GM23338 (cell line): ENCODE data around the gene LIME1. TPM values are rescaled to one million over a fixed set of nuclear protein-coding genes. Genes with fewer than 3 reads are reported as not detected.

Experiments used
- ATAC-seq: fragments of 200-7000 bp; cut with Tn5 transposase; 3 replicates; pipeline ENCODE4 v1.9.1; 2020
- DNase-seq: peaks from one replicate; pipeline ENCODE4 v3.0.0-alpha.2; 2015; ENCODE audit warnings: low spot score
- H2AFZ ChIP-seq: fragments of 200-600 bp; sonication (generic); 2 replicates; pipeline ENCODE4 v1.8.0; 2016; ENCODE audit warnings: antibody characterized with exemption, mild to moderate bottlenecking, moderate library complexity
- H3F3A ChIP-seq: fragments of 200-600 bp; sonication (generic); replicated peaks from 2 replicates; pipeline ENCODE4 v1.8.0; 2017; ENCODE audit warnings: antibody characterized with exemption, mixed run types, low read depth
- H3K27ac ChIP-seq: fragments of 200-600 bp; sonication (generic); 2 replicates; pipeline ENCODE4 v1.6.1; 2016; ENCODE audit warnings: low read depth
- H3K27me3 ChIP-seq: fragments of 200-600 bp; sonication (generic); 2 replicates; pipeline ENCODE4 v1.8.0; 2016; ENCODE audit warnings: mild to moderate bottlenecking, mixed run types, moderate library complexity; ENCODE audit not compliant: insufficient read depth
- H3K36me3 ChIP-seq: fragments of 200-600 bp; sonication (generic); 2 replicates; pipeline ENCODE4 v1.8.0; 2016; ENCODE audit warnings: mild to moderate bottlenecking; ENCODE audit not compliant: insufficient read depth
- H3K4me1 ChIP-seq: fragments of 200-600 bp; sonication (generic); 2 replicates; pipeline ENCODE4 v1.8.0; 2016; ENCODE audit warnings: mild to moderate bottlenecking, moderate library complexity; ENCODE audit not compliant: insufficient read depth
- H3K4me2 ChIP-seq: fragments of 200-600 bp; sonication (generic); 2 replicates; pipeline ENCODE4 v1.7.1; 2017; ENCODE audit warnings: mixed run types
- H3K4me3 ChIP-seq: fragments of 200-600 bp; sonication (generic); 2 replicates; pipeline ENCODE4 v1.6.1; 2016; ENCODE audit warnings: mixed run types
- H3K79me2 ChIP-seq: fragments of 200-600 bp; sonication (generic); replicated peaks from 2 replicates; pipeline ENCODE4 v1.8.0; 2017; ENCODE audit warnings: mild to moderate bottlenecking; ENCODE audit not compliant: insufficient read depth
- H3K9me2 ChIP-seq: fragments of 200-600 bp; sonication (generic); 2 replicates; pipeline ENCODE4 v1.8.0; 2017; ENCODE audit not compliant: insufficient read depth
- H4K20me1 ChIP-seq: fragments of 200-600 bp; sonication (generic); replicated peaks from 2 replicates; pipeline ENCODE4 v1.8.0; 2017; ENCODE audit warnings: mild to moderate bottlenecking; ENCODE audit not compliant: insufficient read depth
- H3K27ac Mint-ChIP-seq: 2 replicates; pipeline ENCODE4 v1.8.0; 2020; ENCODE audit warnings: inconsistent platforms, mild to moderate bottlenecking, moderate library complexity, mixed read lengths
- H3K27me3 Mint-ChIP-seq: 3 replicates; pipeline ENCODE4 v1.8.0; 2022; ENCODE audit warnings: low read depth, mild to moderate bottlenecking, moderate library complexity, mixed read lengths, inconsistent platforms; ENCODE audit not compliant: insufficient read depth, poor library complexity
- H3K36me3 Mint-ChIP-seq: 3 replicates; pipeline ENCODE4 v1.8.0; 2021; ENCODE audit warnings: low read depth, mild to moderate bottlenecking, inconsistent platforms, moderate library complexity, mixed read lengths
- H3K4me1 Mint-ChIP-seq: 3 replicates; pipeline ENCODE4 v1.8.0; 2020; ENCODE audit warnings: mild to moderate bottlenecking, inconsistent platforms, mixed read lengths
- H3K4me3 Mint-ChIP-seq: 3 replicates; pipeline ENCODE4 v1.8.0; 2021; ENCODE audit warnings: moderate library complexity, mild to moderate bottlenecking, inconsistent platforms, mixed read lengths
- H3K9me3 Mint-ChIP-seq: 3 replicates; pipeline ENCODE4 v1.8.0; 2020; ENCODE audit warnings: moderate library complexity, mild to moderate bottlenecking, inconsistent platforms, mixed read lengths
- CREB1 ChIP-seq: fragments of 250-450 bp; sonication (Bioruptor Pico); IDR thresholded peaks from 2 replicates; pipeline ENCODE4 v1.5.0; 2020; ENCODE audit warnings: low read depth, mild to moderate bottlenecking, moderate library complexity
- EZH2 ChIP-seq: fragments of 200-600 bp; sonication (generic); IDR thresholded peaks from one replicate; pipeline ENCODE4 v1.8.0; 2017; ENCODE audit warnings: antibody characterized with exemption, mild to moderate bottlenecking, low read depth; ENCODE audit not compliant: unreplicated experiment
- NANOG ChIP-seq: IDR thresholded peaks from 2 replicates; pipeline ENCODE4 v1.6.1; 2016; ENCODE audit warnings: antibody characterized with exemption, borderline replicate concordance
- POLR2AphosphoS5 ChIP-seq: IDR thresholded peaks from 2 replicates; pipeline ENCODE4 v1.6.1; 2016; ENCODE audit warnings: antibody characterized with exemption, low read depth
- ZNF114 ChIP-seq: fragments of 250-450 bp; sonication (Bioruptor Pico); IDR thresholded peaks from 2 replicates; pipeline ENCODE4 v1.5.0; 2020; ENCODE audit warnings: mild to moderate bottlenecking, moderate library complexity
- ZNF331 ChIP-seq: fragments of 250-450 bp; sonication (Bioruptor Pico); IDR thresholded peaks from 2 replicates; pipeline ENCODE4 v1.5.0; 2020; ENCODE audit warnings: low read depth, mild to moderate bottlenecking, moderate library complexity
- polyA plus RNA-seq: library from polyadenylated mRNA; unstranded; fragments of >200 nt; fragmentation: Nextera tagmentation; extraction: Ambion mirVana; gene quantifications from 2 replicates; pipeline ENCODE4 v1.2.1, GENCODE V29; 2016
- total RNA-seq: library from RNA; depleted of rRNA; stranded (reverse); fragments of >200 nt; shearing (Covaris generic); gene quantifications from 2 replicates; pipeline ENCODE4 v1.2.3, GENCODE V29; 2014
- TF ChIP-seq, protein P1 (sequence below), 2 experiments: fragments of 200-600 bp in 1 of 2; sonication (generic) in 1 of 2; conservative IDR thresholded peaks; 2 replicates each; pipeline versions ENCODE4 v1.5.1 to v1.6.1; 2016 to 2017; ENCODE audit warnings: antibody characterized with exemption in 2 of 2, low read depth in 2 of 2, mild to moderate bottlenecking in 2 of 2, moderate library complexity in 1 of 2
- TF ChIP-seq, protein P2 (sequence below): fragments of 250-450 bp; sonication (Bioruptor Pico); IDR thresholded peaks from 2 replicates; pipeline ENCODE4 v1.5.0; 2020; ENCODE audit warnings: mild to moderate bottlenecking, moderate library complexity

The LIME1 gene
- total and polyA plus RNA-seq, 2 experiments from 2014 or later = 4.7 to 12.2 TPM

DNA sequence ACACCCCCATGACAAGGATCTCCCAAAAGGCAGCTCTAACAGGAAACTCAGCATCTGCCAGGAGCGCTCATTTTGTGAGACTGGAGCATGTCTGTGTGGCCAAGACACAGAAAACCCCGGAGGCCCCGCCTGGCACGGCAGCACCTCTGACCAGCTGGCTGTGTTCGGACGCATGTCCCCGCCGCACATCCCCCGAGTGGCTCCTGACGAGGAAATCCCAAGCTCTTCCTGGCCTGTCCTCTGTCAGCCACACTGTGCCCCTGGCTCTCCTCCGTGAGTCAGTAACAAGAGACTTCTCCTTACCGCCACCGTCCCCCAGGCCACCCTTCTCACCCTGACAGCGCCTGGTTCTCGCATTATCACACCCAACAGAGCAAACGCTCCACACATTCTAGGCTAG, 17.5 kb downstream of the LIME1 start:
- Mint-ChIP-seq H3K27me3 (peaks cover 5% of the 10 kb centered on the region), H3K4me1 (peaks cover 13% of the 10 kb centered on the region), H3K27ac (no peak overlapping the region), H3K4me3 (no peak overlapping the region), H3K9me3 (no peaks in the 10 kb centered on the region; the same call in 2 of the 3 replicates), H3K36me3 (peaks cover 3% of the 10 kb centered on the region; the same call in 2 of the 3 replicates)
- ATAC-seq (no peak), DNase-seq (peak; percentile 33)
- Histone ChIP-seq H3K27me3 (no peaks in the 10 kb centered on the region), H3K27ac (no peak overlapping the region), H3K4me1 (peaks cover 4% of the 10 kb centered on the region; the same call in 1 of the 2 replicates), H2AFZ (no peak overlapping the region), H4K20me1 (no peaks in the 10 kb centered on the region), H3K79me2 (no peaks in the 10 kb centered on the region), H3K36me3 (no peaks in the 10 kb centered on the region), H3K4me3 (no peak overlapping the region), H3K9me2 (no peaks in the 10 kb centered on the region), H3F3A (peaks cover 19% of the 10 kb centered on the region), H3K4me2 (no peak overlapping the region)
- no peak for TF ChIP-seq ZNF331 (CRISPR knock-in tag)
- TF ChIP-seq, protein P1, sequence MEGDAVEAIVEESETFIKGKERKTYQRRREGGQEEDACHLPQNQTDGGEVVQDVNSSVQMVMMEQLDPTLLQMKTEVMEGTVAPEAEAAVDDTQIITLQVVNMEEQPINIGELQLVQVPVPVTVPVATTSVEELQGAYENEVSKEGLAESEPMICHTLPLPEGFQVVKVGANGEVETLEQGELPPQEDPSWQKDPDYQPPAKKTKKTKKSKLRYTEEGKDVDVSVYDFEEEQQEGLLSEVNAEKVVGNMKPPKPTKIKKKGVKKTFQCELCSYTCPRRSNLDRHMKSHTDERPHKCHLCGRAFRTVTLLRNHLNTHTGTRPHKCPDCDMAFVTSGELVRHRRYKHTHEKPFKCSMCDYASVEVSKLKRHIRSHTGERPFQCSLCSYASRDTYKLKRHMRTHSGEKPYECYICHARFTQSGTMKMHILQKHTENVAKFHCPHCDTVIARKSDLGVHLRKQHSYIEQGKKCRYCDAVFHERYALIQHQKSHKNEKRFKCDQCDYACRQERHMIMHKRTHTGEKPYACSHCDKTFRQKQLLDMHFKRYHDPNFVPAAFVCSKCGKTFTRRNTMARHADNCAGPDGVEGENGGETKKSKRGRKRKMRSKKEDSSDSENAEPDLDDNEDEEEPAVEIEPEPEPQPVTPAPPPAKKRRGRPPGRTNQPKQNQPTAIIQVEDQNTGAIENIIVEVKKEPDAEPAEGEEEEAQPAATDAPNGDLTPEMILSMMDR (conservative IDR thresholded peaks at IDR 0.05; ENCODE audit: low read depth in 2 of 2) = no peak
- TF ChIP-seq CREB1 (CRISPR knock-in tag) = no peak
- TF ChIP-seq POLR2AphosphoS5 = no peak

DNA sequence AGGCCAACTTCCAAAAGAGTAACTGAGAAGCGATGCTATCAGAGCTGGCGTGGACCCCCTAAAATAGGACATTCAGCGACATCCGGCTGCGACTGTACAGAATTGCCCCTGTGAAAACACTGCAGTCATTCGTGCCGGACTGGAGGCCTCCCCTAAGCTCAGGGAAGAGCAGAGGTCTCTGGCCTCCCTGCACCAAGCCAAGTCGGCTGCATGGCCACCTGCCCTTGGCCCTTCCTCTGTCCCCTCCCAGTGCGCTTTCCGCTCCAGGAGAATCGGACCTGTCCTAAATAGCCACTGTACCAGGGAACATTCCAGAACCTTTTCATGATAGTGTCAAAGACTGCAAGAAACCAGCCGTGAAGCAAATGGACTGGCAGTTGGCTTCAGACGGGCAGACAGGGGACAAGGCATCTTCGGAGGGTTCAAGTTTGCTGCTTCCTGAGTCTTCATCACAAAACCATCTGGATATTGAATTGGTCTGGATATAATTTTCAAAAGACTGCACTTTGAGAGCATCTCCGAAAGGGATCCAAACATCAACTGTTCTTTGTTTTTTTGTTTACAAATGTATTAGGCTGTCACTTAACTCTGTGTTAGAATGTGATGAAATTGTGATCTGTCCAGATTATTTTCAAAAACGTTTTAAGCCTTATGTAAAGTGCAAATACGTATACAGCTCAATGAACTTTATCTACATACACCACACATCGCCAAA, 19.6 kb downstream of the LIME1 start:
- no peak overlapping the region for H3K27ac ChIP-seq
- Mint-ChIP-seq H3K27ac (no peak overlapping the region), H3K4me1 (peaks cover 11% of the 10 kb centered on the region), H3K9me3 (no peaks in the 10 kb centered on the region; the same call in 1 of the 3 replicates), H3K36me3 (peaks cover 5% of the 10 kb centered on the region; the same call in 2 of the 3 replicates), H3K4me3 (no peak overlapping the region), H3K27me3 (peaks cover 5% of the 10 kb centered on the region)
- no peaks in the 10 kb centered on the region for H3K79me2 ChIP-seq
- peaks cover 8% of the 10 kb centered on the region for H3F3A ChIP-seq
- H4K20me1 ChIP-seq = no peaks in the 10 kb centered on the region
- H3K4me2 ChIP-seq = no peak overlapping the region
- ATAC-seq (no peak), DNase-seq (no peak)
- no peaks in the 10 kb centered on the region for H3K9me2 ChIP-seq
- H3K4me1 ChIP-seq = peaks cover 4% of the 10 kb centered on the region; the same call in 1 of the 2 replicates
- H2AFZ ChIP-seq = no peak overlapping the region
- no peaks in the 10 kb centered on the region for H3K36me3 ChIP-seq
- H3K4me3 ChIP-seq = no peak overlapping the region
- H3K27me3 ChIP-seq = no peaks in the 10 kb centered on the region
- TF ChIP-seq ZNF114 (no peak), EZH2 (no peak), ZNF331 (CRISPR knock-in tag) (no peak), POLR2AphosphoS5 (no peak), NANOG (no peak)
- TF ChIP-seq, protein P1 (conservative IDR thresholded peaks at IDR 0.05; ENCODE audit: low read depth in 2 of 2) = no peak
- TF ChIP-seq, protein P2, sequence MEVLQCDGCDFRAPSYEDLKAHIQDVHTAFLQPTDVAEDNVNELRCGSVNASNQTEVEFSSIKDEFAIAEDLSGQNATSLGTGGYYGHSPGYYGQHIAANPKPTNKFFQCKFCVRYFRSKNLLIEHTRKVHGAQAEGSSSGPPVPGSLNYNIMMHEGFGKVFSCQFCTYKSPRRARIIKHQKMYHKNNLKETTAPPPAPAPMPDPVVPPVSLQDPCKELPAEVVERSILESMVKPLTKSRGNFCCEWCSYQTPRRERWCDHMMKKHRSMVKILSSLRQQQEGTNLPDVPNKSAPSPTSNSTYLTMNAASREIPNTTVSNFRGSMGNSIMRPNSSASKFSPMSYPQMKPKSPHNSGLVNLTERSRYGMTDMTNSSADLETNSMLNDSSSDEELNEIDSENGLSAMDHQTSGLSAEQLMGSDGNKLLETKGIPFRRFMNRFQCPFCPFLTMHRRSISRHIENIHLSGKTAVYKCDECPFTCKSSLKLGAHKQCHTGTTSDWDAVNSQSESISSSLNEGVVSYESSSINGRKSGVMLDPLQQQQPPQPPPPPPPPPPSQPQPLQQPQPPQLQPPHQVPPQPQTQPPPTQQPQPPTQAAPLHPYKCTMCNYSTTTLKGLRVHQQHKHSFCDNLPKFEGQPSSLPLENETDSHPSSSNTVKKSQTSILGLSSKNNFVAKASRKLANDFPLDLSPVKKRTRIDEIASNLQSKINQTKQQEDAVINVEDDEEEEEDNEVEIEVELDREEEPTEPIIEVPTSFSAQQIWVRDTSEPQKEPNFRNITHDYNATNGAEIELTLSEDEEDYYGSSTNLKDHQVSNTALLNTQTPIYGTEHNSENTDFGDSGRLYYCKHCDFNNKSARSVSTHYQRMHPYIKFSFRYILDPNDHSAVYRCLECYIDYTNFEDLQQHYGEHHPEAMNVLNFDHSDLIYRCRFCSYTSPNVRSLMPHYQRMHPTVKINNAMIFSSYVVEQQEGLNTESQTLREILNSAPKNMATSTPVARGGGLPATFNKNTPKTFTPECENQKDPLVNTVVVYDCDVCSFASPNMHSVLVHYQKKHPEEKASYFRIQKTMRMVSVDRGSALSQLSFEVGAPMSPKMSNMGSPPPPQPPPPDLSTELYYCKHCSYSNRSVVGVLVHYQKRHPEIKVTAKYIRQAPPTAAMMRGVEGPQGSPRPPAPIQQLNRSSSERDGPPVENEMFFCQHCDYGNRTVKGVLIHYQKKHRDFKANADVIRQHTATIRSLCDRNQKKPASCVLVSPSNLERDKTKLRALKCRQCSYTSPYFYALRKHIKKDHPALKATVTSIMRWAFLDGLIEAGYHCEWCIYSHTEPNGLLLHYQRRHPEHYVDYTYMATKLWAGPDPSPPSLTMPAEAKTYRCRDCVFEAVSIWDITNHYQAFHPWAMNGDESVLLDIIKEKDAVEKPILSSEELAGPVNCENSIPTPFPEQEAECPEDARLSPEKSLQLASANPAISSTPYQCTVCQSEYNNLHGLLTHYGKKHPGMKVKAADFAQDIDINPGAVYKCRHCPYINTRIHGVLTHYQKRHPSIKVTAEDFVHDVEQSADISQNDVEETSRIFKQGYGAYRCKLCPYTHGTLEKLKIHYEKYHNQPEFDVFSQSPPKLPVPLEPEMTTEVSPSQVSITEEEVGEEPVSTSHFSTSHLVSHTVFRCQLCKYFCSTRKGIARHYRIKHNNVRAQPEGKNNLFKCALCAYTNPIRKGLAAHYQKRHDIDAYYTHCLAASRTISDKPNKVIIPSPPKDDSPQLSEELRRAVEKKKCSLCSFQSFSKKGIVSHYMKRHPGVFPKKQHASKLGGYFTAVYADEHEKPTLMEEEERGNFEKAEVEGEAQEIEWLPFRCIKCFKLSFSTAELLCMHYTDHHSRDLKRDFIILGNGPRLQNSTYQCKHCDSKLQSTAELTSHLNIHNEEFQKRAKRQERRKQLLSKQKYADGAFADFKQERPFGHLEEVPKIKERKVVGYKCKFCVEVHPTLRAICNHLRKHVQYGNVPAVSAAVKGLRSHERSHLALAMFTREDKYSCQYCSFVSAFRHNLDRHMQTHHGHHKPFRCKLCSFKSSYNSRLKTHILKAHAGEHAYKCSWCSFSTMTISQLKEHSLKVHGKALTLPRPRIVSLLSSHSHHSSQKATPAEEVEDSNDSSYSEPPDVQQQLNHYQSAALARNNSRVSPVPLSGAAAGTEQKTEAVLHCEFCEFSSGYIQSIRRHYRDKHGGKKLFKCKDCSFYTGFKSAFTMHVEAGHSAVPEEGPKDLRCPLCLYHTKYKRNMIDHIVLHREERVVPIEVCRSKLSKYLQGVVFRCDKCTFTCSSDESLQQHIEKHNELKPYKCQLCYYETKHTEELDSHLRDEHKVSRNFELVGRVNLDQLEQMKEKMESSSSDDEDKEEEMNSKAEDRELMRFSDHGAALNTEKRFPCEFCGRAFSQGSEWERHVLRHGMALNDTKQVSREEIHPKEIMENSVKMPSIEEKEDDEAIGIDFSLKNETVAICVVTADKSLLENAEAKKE (CRISPR knock-in tag) = no peak
